ENCODE results near the gene PHGDH. TPM values are rescaled to one million over a fixed set of nuclear protein-coding genes. Genes with fewer than 3 reads are reported as not detected.

PHGDH gene
- polyA plus RNA-seq, 1 donor (not counting 4 experiments of a cell fraction or from before 2014, with no cell fraction given) = 40.3 TPM

DNA sequence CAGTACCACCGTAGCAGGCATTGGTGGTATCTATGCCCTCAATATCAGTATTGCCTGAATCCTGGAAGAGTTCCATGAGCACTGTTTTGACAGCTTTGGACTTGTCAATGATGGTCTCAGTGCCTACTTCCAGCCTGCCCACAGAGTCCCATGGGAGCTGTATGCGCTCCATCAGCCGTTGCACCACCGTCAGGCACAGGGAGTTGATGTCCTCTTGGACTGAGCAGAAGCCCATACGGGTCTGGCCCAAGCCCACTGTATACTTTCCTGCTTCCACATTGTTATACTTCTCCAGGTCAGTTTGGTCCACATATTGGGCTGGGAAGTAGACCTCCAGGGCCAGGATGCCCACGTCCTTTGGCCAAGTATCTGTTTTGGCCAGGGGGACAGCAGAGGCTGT, 52.5 kb downstream of the PHGDH start:
- Histone ChIP-seq H3K36me3 (ENCODE audit: control insufficient read depth in 2 of 2, extremely low read depth in 1 of 2, insufficient read depth in 2 of 2, low read length in 2 of 2) (no peaks in the 10 kb centered on the region), H3K79me2 (ENCODE audit: control insufficient read depth, insufficient read depth, low read length) (no peaks in the 10 kb centered on the region), H3K27ac (ENCODE audit: control insufficient read depth, insufficient read depth, low read length) (no peak overlapping the region), H3K9me3 (ENCODE audit: control insufficient read depth, low read depth, low read length) (no peaks in the 10 kb centered on the region), H3K4me1 (ENCODE audit: control insufficient read depth, extremely low read depth, insufficient read depth, low read length) (no peaks in the 10 kb centered on the region), H3K27me3 (ENCODE audit: control insufficient read depth, extremely low read depth, insufficient read depth, low read length) (peaks cover 4% of the 10 kb centered on the region), H3K4me2 (ENCODE audit: control insufficient read depth, extremely low read depth, insufficient read depth, low read depth, low read length) (no peak overlapping the region), H3K9me1 (ENCODE audit: control insufficient read depth, extremely low read depth, insufficient read depth, low read length) (no peaks in the 10 kb centered on the region), H4K20me1 (ENCODE audit: control insufficient read depth, extremely low read depth, insufficient read depth, low read length) (no peaks in the 10 kb centered on the region), H2AFZ (ENCODE audit: control insufficient read depth, low read length) (no peak overlapping the region), H3K4me3 (ENCODE audit: control insufficient read depth in 2 of 3, extremely low read depth in 1 of 3, insufficient read depth in 2 of 3, low read depth in 1 of 3, low read length in 3 of 3) (no peak overlapping the region), H3K9ac (ENCODE audit: control insufficient read depth, extremely low read depth, insufficient read depth, low read length) (no peak overlapping the region)
- DNase-seq (ENCODE audit: low read depth, low spot score) (no peak), FAIRE-seq (no peak)
- dilution Hi-C loops (cut with MboI; ENCODE audit: extremely low pct_ligation_motif_present, low sequenced_read_pairs) = no loop called here
- no peak for TF ChIP-seq EZH2 (IDR thresholded peaks at IDR 0.05; ENCODE audit: low read length)
- TF ChIP-seq, protein P1, sequence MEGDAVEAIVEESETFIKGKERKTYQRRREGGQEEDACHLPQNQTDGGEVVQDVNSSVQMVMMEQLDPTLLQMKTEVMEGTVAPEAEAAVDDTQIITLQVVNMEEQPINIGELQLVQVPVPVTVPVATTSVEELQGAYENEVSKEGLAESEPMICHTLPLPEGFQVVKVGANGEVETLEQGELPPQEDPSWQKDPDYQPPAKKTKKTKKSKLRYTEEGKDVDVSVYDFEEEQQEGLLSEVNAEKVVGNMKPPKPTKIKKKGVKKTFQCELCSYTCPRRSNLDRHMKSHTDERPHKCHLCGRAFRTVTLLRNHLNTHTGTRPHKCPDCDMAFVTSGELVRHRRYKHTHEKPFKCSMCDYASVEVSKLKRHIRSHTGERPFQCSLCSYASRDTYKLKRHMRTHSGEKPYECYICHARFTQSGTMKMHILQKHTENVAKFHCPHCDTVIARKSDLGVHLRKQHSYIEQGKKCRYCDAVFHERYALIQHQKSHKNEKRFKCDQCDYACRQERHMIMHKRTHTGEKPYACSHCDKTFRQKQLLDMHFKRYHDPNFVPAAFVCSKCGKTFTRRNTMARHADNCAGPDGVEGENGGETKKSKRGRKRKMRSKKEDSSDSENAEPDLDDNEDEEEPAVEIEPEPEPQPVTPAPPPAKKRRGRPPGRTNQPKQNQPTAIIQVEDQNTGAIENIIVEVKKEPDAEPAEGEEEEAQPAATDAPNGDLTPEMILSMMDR (optimal IDR thresholded peaks at IDR 0.05 in 1 of 3, IDR thresholded peaks at IDR 0.05 in 1 of 3, conservative IDR thresholded peaks at IDR 0.05 in 1 of 3; ENCODE audit: extremely low read depth in 1 of 3, insufficient read depth in 2 of 3, low read length in 3 of 3) = no peak

DNA sequence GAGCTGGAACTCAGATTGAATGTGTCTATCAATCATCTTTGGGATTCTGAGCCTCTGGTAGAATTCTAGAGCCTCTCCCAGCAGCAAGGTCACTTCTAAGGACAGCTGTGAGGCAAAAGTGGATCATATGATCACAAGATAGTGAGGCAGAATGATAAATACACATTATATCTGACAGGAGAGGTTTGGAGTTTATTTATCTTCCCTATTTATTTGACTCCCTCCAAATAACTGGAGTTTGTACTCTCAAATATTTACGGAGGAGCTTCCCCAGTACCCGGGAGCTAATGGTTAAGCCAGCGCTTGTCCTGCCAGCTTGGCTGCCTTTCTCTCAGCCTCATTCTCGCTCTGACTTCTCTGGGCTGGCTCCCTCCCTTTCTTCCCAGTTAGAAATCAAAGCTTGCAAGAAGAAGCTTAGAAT, 54.6 kb downstream of the PHGDH start:
- Histone ChIP-seq H3K27ac (ENCODE audit: control insufficient read depth, insufficient read depth, low read length) (no peak overlapping the region), H3K79me2 (ENCODE audit: control insufficient read depth, insufficient read depth, low read length) (no peaks in the 10 kb centered on the region), H4K20me1 (ENCODE audit: control insufficient read depth, extremely low read depth, insufficient read depth, low read length) (no peaks in the 10 kb centered on the region), H3K9me1 (ENCODE audit: control insufficient read depth, extremely low read depth, insufficient read depth, low read length) (no peaks in the 10 kb centered on the region), H3K9me3 (ENCODE audit: control insufficient read depth, low read depth, low read length) (no peaks in the 10 kb centered on the region), H2AFZ (ENCODE audit: control insufficient read depth, low read length) (no peak overlapping the region), H3K4me3 (ENCODE audit: control insufficient read depth in 2 of 3, extremely low read depth in 1 of 3, insufficient read depth in 2 of 3, low read depth in 1 of 3, low read length in 3 of 3) (no peak overlapping the region), H3K36me3 (ENCODE audit: control insufficient read depth in 2 of 2, extremely low read depth in 1 of 2, insufficient read depth in 2 of 2, low read length in 2 of 2) (no peaks in the 10 kb centered on the region), H3K9ac (ENCODE audit: control insufficient read depth, extremely low read depth, insufficient read depth, low read length) (no peak overlapping the region), H3K4me1 (ENCODE audit: control insufficient read depth, extremely low read depth, insufficient read depth, low read length) (no peaks in the 10 kb centered on the region), H3K27me3 (ENCODE audit: control insufficient read depth, extremely low read depth, insufficient read depth, low read length) (peaks cover 4% of the 10 kb centered on the region), H3K4me2 (ENCODE audit: control insufficient read depth, extremely low read depth, insufficient read depth, low read depth, low read length) (no peak overlapping the region)
- dilution Hi-C loops (cut with MboI; ENCODE audit: extremely low pct_ligation_motif_present, low sequenced_read_pairs) = no loop called here
- no peak for FAIRE-seq
- DNase-seq (ENCODE audit: low read depth, low spot score) = no peak
- TF ChIP-seq, protein P1 (optimal IDR thresholded peaks at IDR 0.05 in 1 of 3, IDR thresholded peaks at IDR 0.05 in 1 of 3, conservative IDR thresholded peaks at IDR 0.05 in 1 of 3; ENCODE audit: extremely low read depth in 1 of 3, insufficient read depth in 2 of 3, low read length in 3 of 3) = no peak
- no peak for TF ChIP-seq EZH2 (IDR thresholded peaks at IDR 0.05; ENCODE audit: low read length)

All from keratinocyte (primary cell).